Epithelial cell of proximal tubule (primary cell): Measurements from ENCODE around the gene PRKN. TPM values are rescaled to one million over a fixed set of nuclear protein-coding genes. Genes with fewer than 3 reads are reported as not detected.

Source experiments
- DNase-seq: peaks from one replicate; pipeline ENCODE4 v3.0.0-alpha.2; 2011; ENCODE audit warnings: low read depth
- H3K4me3 ChIP-seq: 2 replicates; pipeline ENCODE4 v1.5.1; 2011; ENCODE audit warnings: low read depth, mild to moderate bottlenecking, low read length
- CTCF ChIP-seq: conservative IDR thresholded peaks from 2 replicates; pipeline ENCODE4 v1.5.1; 2012; ENCODE audit warnings: low read depth, mild to moderate bottlenecking, low read length
- total RNA-seq: library from RNA; depleted of rRNA; stranded (reverse); fragments of >200 nt; gene quantifications from 2 replicates; pipeline ENCODE4 v1.2.3, GENCODE V29; 2015

PRKN gene
- total RNA-seq, 1 donor from 2014 or later = 0.58 TPM

GRCh38 chr6:162728197-162728596 is 631 bp upstream of the PRKN start:
- peak overlapping the region; percentile 42 for H3K4me3 ChIP-seq
- no peak for TF ChIP-seq CTCF
- DNase-seq = no peak

GRCh38 chr6:162726947-162727321 is 632 bp downstream of the PRKN start:
- no peak for DNase-seq
- H3K4me3 ChIP-seq = peak overlapping the region; percentile 85
- TF ChIP-seq CTCF = no peak

GRCh38 chr6:162722633-162723032 is 4.9 kb downstream of the PRKN start:
- H3K4me3 ChIP-seq = no peak overlapping the region
- no peak for DNase-seq
- no peak for TF ChIP-seq CTCF

- TF ChIP-seq CTCF = no peak
- no peak overlapping the region for H3K4me3 ChIP-seq
- no peak for DNase-seq
Observed at GRCh38 chr6:162722226-162722625, 5.3 kb downstream of the PRKN start.

- TF ChIP-seq CTCF = no peak
- H3K4me3 ChIP-seq = no peak overlapping the region
- no peak for DNase-seq
Observed at GRCh38 chr6:162721404-162721687, 6.2 kb downstream of the PRKN start.

GRCh38 chr6:162719528-162719927 is 8.0 kb downstream of the PRKN start:
- DNase-seq = no peak
- no peak for TF ChIP-seq CTCF
- no peak overlapping the region for H3K4me3 ChIP-seq

GRCh38 chr6:162715601-162716000 is 12.0 kb downstream of the PRKN start:
- no peak for TF ChIP-seq CTCF

More at GRCh38 chr6:162715601-162716000, 12.0 kb downstream of the PRKN start:
- no peak overlapping the region for H3K4me3 ChIP-seq
- DNase-seq = no peak
